Measurements from ENCODE around the gene TLE4.

- no peak for TF ChIP-seq ZFX (IDR thresholded peaks at IDR 0.05; ENCODE audit: borderline replicate concordance)
- no peak for TF ChIP-seq CTCF (IDR thresholded peaks at IDR 0.05)
These were observed 98.7 kb downstream of the TLE4 start for GRCh38 chr9:79670269-79670961.
